Neutrophil (primary cell): ENCODE measurements around the gene ANO1.

Source experiments
- H3K27ac ChIP-seq: fragments of 200-600 bp; sonication (generic); 2 replicates; pipeline ENCODE4 v1.5.1; 2016; ENCODE audit warnings: mild to moderate bottlenecking, moderate library complexity
- H3K27me3 ChIP-seq: fragments of 200-600 bp; sonication (generic); 2 replicates; pipeline ENCODE4 v1.6.0; 2016; ENCODE audit warnings: mild to moderate bottlenecking
- H3K36me3 ChIP-seq: fragments of 200-600 bp; sonication (generic); 2 replicates; pipeline ENCODE4 v1.5.1; 2017
- H3K4me1 ChIP-seq, 2 experiments: fragments of 200-600 bp in 1 of 2; sonication (generic) in 1 of 2; 1 replicate in 1 of 2; 2 replicates in 1 of 2; pipeline versions ENCODE4 v1.5.1 to v1.6.1; 2013 to 2016; ENCODE audit warnings: low read depth in 1 of 2, low read length in 1 of 2, mild to moderate bottlenecking in 1 of 2, moderate library complexity in 1 of 2; ENCODE audit not compliant: control insufficient read depth in 1 of 2, insufficient read depth in 1 of 2
- H3K4me3 ChIP-seq, 2 experiments: fragments of 200-600 bp in 1 of 2; sonication (generic) in 1 of 2; 1 replicate in 1 of 2; 2 replicates in 1 of 2; pipeline ENCODE4 v1.5.1; 2013 to 2016; ENCODE audit warnings: low read depth in 1 of 2, low read length in 1 of 2, mild to moderate bottlenecking in 1 of 2, moderate library complexity in 1 of 2
- H3K9me3 ChIP-seq: fragments of 200-600 bp; sonication (generic); 2 replicates; pipeline ENCODE4 v1.5.1; 2016
- TF ChIP-seq, protein P1 (sequence below): fragments of 200-600 bp; sonication (generic); IDR thresholded peaks from 2 replicates; pipeline ENCODE4 v1.5.1; 2016; ENCODE audit warnings: antibody characterized with exemption

ANO1 gene

DNA sequence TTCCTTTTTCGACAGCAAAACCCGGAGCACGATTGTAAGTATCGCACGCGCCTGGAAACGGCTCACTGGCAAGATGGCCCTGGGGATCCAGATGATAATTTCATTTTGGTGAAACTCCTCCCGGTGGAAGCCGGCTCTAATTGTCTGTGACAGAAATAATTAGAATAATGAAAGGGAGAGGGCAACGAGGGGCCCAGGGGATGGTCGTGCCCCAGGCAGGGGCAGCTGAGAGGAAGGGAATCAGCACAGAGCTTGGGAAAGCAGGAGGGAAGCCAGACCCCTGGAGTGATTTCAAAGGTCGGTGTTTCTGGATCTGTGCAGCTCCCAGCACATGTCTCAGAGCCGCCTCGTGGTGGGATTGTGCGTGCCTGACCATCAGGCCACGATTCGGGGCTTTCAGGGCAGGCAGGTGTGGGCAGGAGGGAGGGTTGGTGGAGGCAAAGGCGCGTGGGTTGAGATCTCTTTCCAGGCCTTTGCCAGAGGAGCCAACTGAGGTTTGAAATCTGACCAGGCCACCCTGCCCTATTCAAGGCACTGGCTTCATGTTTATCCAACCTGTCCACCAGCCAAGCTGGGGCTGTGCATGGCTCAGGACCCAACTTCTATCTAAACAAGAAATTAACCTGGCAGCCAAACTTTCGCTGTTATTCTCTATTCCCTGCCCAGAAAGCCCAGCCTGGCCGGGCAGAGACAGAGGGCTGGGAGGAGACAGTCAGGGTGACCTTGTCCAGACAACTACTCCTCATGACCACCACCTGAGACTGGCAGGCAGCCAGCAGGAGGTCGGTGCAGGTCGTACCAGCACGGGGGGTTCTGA lies 27.8 kb downstream of the ANO1 start:
- no peaks in the 10 kb centered on the region for H3K9me3 ChIP-seq
- no peaks in the 10 kb centered on the region for H3K36me3 ChIP-seq
- no peak overlapping the region for H3K4me3 ChIP-seq
- peaks cover 16% of the 10 kb centered on the region for H3K27me3 ChIP-seq
- no peaks in the 10 kb centered on the region for H3K4me1 ChIP-seq
- TF ChIP-seq, protein P1, sequence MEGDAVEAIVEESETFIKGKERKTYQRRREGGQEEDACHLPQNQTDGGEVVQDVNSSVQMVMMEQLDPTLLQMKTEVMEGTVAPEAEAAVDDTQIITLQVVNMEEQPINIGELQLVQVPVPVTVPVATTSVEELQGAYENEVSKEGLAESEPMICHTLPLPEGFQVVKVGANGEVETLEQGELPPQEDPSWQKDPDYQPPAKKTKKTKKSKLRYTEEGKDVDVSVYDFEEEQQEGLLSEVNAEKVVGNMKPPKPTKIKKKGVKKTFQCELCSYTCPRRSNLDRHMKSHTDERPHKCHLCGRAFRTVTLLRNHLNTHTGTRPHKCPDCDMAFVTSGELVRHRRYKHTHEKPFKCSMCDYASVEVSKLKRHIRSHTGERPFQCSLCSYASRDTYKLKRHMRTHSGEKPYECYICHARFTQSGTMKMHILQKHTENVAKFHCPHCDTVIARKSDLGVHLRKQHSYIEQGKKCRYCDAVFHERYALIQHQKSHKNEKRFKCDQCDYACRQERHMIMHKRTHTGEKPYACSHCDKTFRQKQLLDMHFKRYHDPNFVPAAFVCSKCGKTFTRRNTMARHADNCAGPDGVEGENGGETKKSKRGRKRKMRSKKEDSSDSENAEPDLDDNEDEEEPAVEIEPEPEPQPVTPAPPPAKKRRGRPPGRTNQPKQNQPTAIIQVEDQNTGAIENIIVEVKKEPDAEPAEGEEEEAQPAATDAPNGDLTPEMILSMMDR, result no peak
- H3K27ac ChIP-seq, result no peak overlapping the region

- no peak overlapping the region for H3K27ac ChIP-seq
- peaks cover 24% of the 10 kb centered on the region for H3K27me3 ChIP-seq
- H3K4me3 ChIP-seq, result no peak overlapping the region
- H3K36me3 ChIP-seq, result no peaks in the 10 kb centered on the region
- H3K9me3 ChIP-seq, result no peaks in the 10 kb centered on the region
- H3K4me1 ChIP-seq, result no peaks in the 10 kb centered on the region
- TF ChIP-seq, protein P1, result no peak
Observed at GRCh38 chr11:70106757-70107156, 28.6 kb downstream of the ANO1 start.

DNA sequence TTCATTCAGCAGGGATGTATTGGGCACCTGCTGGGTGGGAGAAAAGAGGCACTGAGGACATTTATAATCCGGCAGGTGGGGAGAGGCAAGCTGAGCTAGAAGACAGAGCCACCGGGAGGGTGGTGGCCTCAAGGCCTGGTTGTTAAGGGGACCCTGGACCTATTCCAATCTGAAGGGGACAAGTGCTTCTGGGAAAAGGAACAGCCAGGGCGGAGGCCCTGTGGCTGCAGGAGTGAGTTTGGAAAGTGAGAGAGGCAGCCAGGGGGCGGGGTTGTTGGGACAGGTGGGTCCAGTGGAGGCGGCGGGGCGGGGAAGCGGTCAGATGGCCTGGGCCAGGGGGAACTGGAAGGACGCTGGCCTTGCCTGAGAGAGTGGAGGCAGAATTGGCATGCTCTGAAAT lies 29.1 kb downstream of the ANO1 start:
- Histone ChIP-seq H3K27me3 (peaks cover 28% of the 10 kb centered on the region), H3K4me3 (no peak overlapping the region), H3K27ac (no peak overlapping the region), H3K9me3 (no peaks in the 10 kb centered on the region), H3K36me3 (no peaks in the 10 kb centered on the region), H3K4me1 (no peaks in the 10 kb centered on the region)
- TF ChIP-seq, protein P1, result no peak

DNA sequence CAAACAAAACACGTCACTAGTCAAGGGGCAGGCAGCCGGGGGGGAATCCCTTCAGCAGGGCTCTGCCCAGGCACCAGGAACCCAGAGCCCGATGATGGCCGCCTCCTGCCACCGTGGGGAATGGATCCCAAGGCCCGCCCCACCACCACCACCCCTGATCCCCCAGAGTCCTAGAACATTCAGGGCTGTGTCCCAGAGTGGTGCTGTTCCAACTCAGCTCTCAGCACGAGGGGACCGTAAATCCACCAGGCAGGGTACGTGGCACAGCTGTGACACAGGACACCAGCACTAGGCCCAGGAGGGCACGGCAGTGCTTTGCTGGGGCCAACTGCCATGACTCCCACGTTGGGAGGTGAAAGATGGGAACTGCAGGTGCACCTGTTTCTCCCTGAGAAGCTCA lies 29.6 kb downstream of the ANO1 start:
- no peak overlapping the region for H3K4me3 ChIP-seq
- H3K36me3 ChIP-seq, result no peaks in the 10 kb centered on the region
- no peak overlapping the region for H3K27ac ChIP-seq
- no peaks in the 10 kb centered on the region for H3K9me3 ChIP-seq
- no peaks in the 10 kb centered on the region for H3K4me1 ChIP-seq
- H3K27me3 ChIP-seq, result peaks cover 28% of the 10 kb centered on the region
- TF ChIP-seq, protein P1, result no peak

GRCh38 chr11:70108250-70108649 lies 30.1 kb downstream of the ANO1 start:
- Histone ChIP-seq H3K9me3 (no peaks in the 10 kb centered on the region), H3K36me3 (no peaks in the 10 kb centered on the region), H3K4me1 (no peaks in the 10 kb centered on the region), H3K4me3 (no peak overlapping the region), H3K27ac (no peak overlapping the region), H3K27me3 (peaks cover 28% of the 10 kb centered on the region)
- TF ChIP-seq, protein P1, result no peak
